Upper lobe of right lung (tissue), 1 donor: Measurements from ENCODE around the gene SNCA. TPM values are rescaled to one million over a fixed set of nuclear protein-coding genes. Genes with fewer than 3 reads are reported as not detected.

ENCODE experiments used
- ATAC-seq: fragments of 200-7000 bp; cut with Tn5 transposase; one replicate; pipeline ENCODE4 v1.9.1; 2020; ENCODE audit warnings: mild to moderate bottlenecking, moderate library complexity
- DNase-seq: peaks from one replicate; pipeline ENCODE4 v3.0.0-alpha.2; 2020
- H3K27ac ChIP-seq: fragments of 200-600 bp; one replicate; pipeline ENCODE4 v1.8.0; 2022
- H3K27me3 ChIP-seq: fragments of 200-600 bp; one replicate; pipeline ENCODE4 v1.8.0; 2022; ENCODE audit warnings: mild to moderate bottlenecking
- H3K36me3 ChIP-seq: fragments of 200-600 bp; one replicate; pipeline ENCODE4 v1.8.0; 2022
- H3K4me1 ChIP-seq: fragments of 200-600 bp; one replicate; pipeline ENCODE4 v1.8.0; 2022
- H3K4me3 ChIP-seq: fragments of 200-600 bp; one replicate; pipeline ENCODE4 v1.8.0; 2022; ENCODE audit warnings: mild to moderate bottlenecking
- H3K9me3 ChIP-seq: fragments of 200-600 bp; one replicate; pipeline ENCODE4 v1.8.0; 2022
- CTCF ChIP-seq: fragments of 200-600 bp; IDR thresholded peaks from one replicate; pipeline ENCODE4 v1.8.0; 2022; ENCODE audit warnings: antibody characterized with exemption
- intact Hi-C: fragments of 100-400 bp; cut with DNase I; formaldehyde crosslinking; loops from one replicate; pipeline ENCODE4 v1.11.0; 2022
- total RNA-seq: library from RNA; stranded (reverse); fragmentation: NEBNext Ultra II Directional; extraction: Animal tissue kit (Norgen Biotek cat#: 25700); gene quantifications from one replicate; pipeline ENCODE4 v1.2.1, GENCODE V29; 2021
- donor health status: DM: no; HTN: yes; CAD: no; lungs with severe emphysema.

Gene SNCA
- total RNA-seq, 1 donor from 2014 or later, result 12.1 TPM

DNA sequence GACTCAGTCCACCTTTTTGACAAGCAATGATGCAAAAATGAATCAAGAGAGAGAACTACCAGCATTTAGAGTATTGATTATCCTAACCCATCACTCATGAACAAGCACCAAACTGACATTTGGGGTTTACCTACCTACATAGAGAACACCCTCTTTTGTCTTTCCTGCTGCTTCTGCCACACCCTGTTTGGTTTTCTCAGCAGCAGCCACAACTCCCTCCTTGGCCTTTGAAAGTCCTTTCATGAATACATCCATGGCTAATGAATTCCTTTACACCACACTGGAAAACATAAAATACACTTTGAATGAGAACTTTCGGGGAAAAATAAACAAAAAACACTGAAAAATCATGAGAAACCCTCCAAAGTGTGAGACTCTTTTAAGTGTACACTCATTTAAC, 1.5 kb downstream of the SNCA start:
- TF ChIP-seq CTCF, result no peak
- intact Hi-C loops, result no loop called here

GRCh38 chr4:89834486-89835209, 2.3 kb downstream of the SNCA start:
- intact Hi-C loops, result no loop called here
- H3K9me3 ChIP-seq, result no peaks in the 10 kb centered on the region
- TF ChIP-seq CTCF, result no peak
- DNase-seq (no peak), ATAC-seq (no peak)
- H3K27ac ChIP-seq, result no peak overlapping the region
- no peaks in the 10 kb centered on the region for H3K36me3 ChIP-seq
- peaks cover 8% of the 10 kb centered on the region for H3K4me1 ChIP-seq
- H3K4me3 ChIP-seq, result no peak overlapping the region
- H3K27me3 ChIP-seq, result peaks cover 37% of the 10 kb centered on the region

More for the DNA sequence above, 1.5 kb downstream of the SNCA start:
- peaks cover 8% of the 10 kb centered on the region for H3K4me1 ChIP-seq
- peaks cover 44% of the 10 kb centered on the region for H3K27me3 ChIP-seq
- H3K27ac ChIP-seq, result no peak overlapping the region
- DNase-seq, result no peak
- no peaks in the 10 kb centered on the region for H3K9me3 ChIP-seq
- peak overlapping the region; percentile 63 for H3K4me3 ChIP-seq
- H3K36me3 ChIP-seq, result no peaks in the 10 kb centered on the region
- no peak for ATAC-seq

- no peaks in the 10 kb centered on the region for H3K4me1 ChIP-seq
- no peaks in the 10 kb centered on the region for H3K36me3 ChIP-seq
- no peak overlapping the region for H3K4me3 ChIP-seq
- no peaks in the 10 kb centered on the region for H3K9me3 ChIP-seq
- H3K27me3 ChIP-seq, result no peaks in the 10 kb centered on the region
- no peak overlapping the region for H3K27ac ChIP-seq
- intact Hi-C loops, result no loop called here
- ATAC-seq (peak; percentile 84), DNase-seq (no peak)
- no peak for TF ChIP-seq CTCF
Observed at GRCh38 chr4:89829470-89830138, 7.4 kb downstream of the SNCA start.

DNA sequence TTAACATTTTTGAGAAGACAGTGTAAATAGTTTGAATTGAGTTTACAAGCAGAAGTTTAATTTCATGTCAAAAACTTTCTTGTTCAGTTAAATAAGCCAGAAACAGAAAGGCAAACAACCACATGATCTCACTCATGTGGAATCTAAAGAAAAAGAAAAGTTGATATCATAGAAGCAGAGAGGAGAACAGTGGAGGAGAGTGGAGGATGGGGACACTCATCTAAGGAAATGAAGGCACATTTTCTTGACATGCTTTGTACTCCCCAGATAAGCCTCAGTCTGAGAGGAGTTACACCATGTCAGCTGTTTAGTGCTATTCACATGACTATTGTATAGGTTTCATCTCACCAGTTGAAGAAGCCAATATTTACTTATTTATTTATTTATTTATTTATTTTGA, 13.5 kb downstream of the SNCA start:
- ATAC-seq, result no peak
- no peak overlapping the region for H3K27ac ChIP-seq
- intact Hi-C loops, result no loop called here
- TF ChIP-seq CTCF, result no peak
- DNase-seq, result no peak
- H3K9me3 ChIP-seq, result no peaks in the 10 kb centered on the region
- no peak overlapping the region for H3K4me3 ChIP-seq
- H3K27me3 ChIP-seq, result no peaks in the 10 kb centered on the region
- no peaks in the 10 kb centered on the region for H3K4me1 ChIP-seq
- no peaks in the 10 kb centered on the region for H3K36me3 ChIP-seq

DNA sequence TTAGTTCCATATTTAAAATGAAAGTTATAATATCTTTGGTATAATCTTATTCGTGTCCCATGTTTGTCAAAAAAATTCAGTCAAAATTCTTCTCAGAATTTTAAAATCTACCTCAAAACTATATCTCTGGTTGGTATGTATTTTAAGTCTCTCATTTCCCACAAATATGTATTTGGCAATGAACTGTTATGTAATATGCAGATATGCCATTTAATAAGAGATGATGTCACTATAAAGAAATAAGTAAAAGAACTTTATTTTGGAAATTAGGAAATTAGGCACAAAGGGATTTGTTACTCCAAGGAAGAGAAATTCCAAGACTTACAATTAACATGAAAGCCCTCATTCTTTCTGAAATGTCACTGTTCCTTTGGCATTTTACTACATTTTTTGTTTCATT, 15.3 kb downstream of the SNCA start:
- H3K27ac ChIP-seq, result no peak overlapping the region
- TF ChIP-seq CTCF, result no peak
- intact Hi-C loops, result no loop called here
- ATAC-seq (no peak), DNase-seq (no peak)
- no peak overlapping the region for H3K4me3 ChIP-seq
- no peaks in the 10 kb centered on the region for H3K36me3 ChIP-seq
- H3K27me3 ChIP-seq, result no peaks in the 10 kb centered on the region
- no peaks in the 10 kb centered on the region for H3K9me3 ChIP-seq
- no peaks in the 10 kb centered on the region for H3K4me1 ChIP-seq
